DOHH2 (cell line): Measurements from ENCODE around the gene SH2D3A.

ENCODE experiments used
- H3F3A ChIP-seq: fragments of 200-600 bp; sonication (generic), shearing (Covaris generic); 2 replicates; pipeline ENCODE4 v1.6.0; 2016; ENCODE audit warnings: antibody characterized with exemption, mild to moderate bottlenecking; ENCODE audit not compliant: control insufficient read depth, insufficient read depth
- H3K27ac ChIP-seq: fragments of 200-600 bp; sonication (generic); 2 replicates; pipeline ENCODE4 v1.5.1; 2014; ENCODE audit warnings: low read depth, mild to moderate bottlenecking, low read length, moderate library complexity
- H3K27me3 ChIP-seq: fragments of 200-600 bp; sonication (generic); 2 replicates; pipeline ENCODE4 v1.6.1; 2014; ENCODE audit warnings: mild to moderate bottlenecking, low read length, mixed read lengths; ENCODE audit not compliant: control insufficient read depth
- H3K36me3 ChIP-seq: fragments of 200-600 bp; sonication (generic); 2 replicates; pipeline ENCODE4 v1.6.1; 2014; ENCODE audit warnings: mild to moderate bottlenecking, low read length, moderate library complexity, mixed read lengths; ENCODE audit not compliant: control insufficient read depth
- H3K4me1 ChIP-seq: fragments of 200-600 bp; sonication (generic); 2 replicates; pipeline ENCODE4 v1.6.1; 2014; ENCODE audit warnings: mild to moderate bottlenecking, low read length, mixed read lengths; ENCODE audit not compliant: control insufficient read depth
- H3K4me2 ChIP-seq: fragments of 200-600 bp; sonication (generic); 2 replicates; pipeline ENCODE4 v1.6.0; 2014; ENCODE audit warnings: mild to moderate bottlenecking, low read length, moderate library complexity
- H3K4me3 ChIP-seq: fragments of 200-600 bp; sonication (generic); 2 replicates; pipeline ENCODE4 v1.5.1; 2014; ENCODE audit warnings: mild to moderate bottlenecking, low read length, mixed read lengths
- H3K79me2 ChIP-seq: fragments of 200-600 bp; sonication (generic); 2 replicates; pipeline ENCODE4 v1.6.1; 2014; ENCODE audit warnings: mild to moderate bottlenecking, low read length, mixed read lengths; ENCODE audit not compliant: control insufficient read depth
- H3K9me2 ChIP-seq: fragments of 200-600 bp; sonication (generic); replicated peaks from 2 replicates; pipeline ENCODE4 v1.6.1; 2014; ENCODE audit warnings: mild to moderate bottlenecking, low read length, mixed read lengths; ENCODE audit not compliant: control insufficient read depth
- H3K9me3 ChIP-seq: fragments of 200-600 bp; sonication (generic); 2 replicates; pipeline ENCODE4 v1.6.1; 2014; ENCODE audit warnings: antibody characterized with exemption, low read length, mixed read lengths; ENCODE audit not compliant: control insufficient read depth, insufficient read depth
- H4K20me1 ChIP-seq: fragments of 200-600 bp; sonication (generic); 2 replicates; pipeline ENCODE4 v1.6.0; 2014; ENCODE audit warnings: low read depth, mild to moderate bottlenecking, antibody characterized with exemption, low read length, moderate library complexity; ENCODE audit not compliant: control insufficient read depth, insufficient read depth
- EZH2phosphoT487 ChIP-seq: fragments of 200-600 bp; sonication (generic); IDR thresholded peaks from 2 replicates; pipeline ENCODE4 v1.6.1; 2017; ENCODE audit warnings: borderline replicate concordance, mild to moderate bottlenecking, antibody characterized with exemption, low read length, moderate library complexity, mixed read lengths
- TF ChIP-seq, protein P1 (sequence below): fragments of 200-600 bp; sonication (generic); IDR thresholded peaks from one replicate; pipeline ENCODE4 v1.5.1; 2014; ENCODE audit warnings: antibody characterized with exemption, mild to moderate bottlenecking, low read depth, low read length; ENCODE audit not compliant: poor library complexity, severe bottlenecking

The SH2D3A gene

DNA sequence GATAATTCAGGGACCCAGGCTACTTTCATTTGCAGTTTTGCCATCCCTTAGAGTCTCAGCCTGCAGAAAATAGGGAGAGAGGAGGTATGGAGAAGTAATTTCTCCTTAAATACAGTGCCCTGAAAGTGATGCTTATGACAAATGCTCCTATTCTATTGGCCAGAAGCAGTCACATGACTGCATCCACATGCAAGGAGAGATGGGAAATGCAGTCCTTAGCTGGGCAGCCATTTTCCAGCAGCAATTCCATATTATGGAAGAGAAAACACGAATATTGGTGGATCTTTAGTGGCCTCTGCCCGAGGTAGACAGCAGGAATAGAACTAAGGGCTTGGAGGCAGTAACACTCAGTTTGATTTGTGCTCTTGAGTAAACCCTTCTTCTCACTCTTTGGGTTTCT lies 44.7 kb upstream of the SH2D3A start:
- Histone ChIP-seq H3K79me2 (peaks cover 68% of the 10 kb centered on the region), H3K4me2 (no peak overlapping the region), H3K9me3 (no peaks in the 10 kb centered on the region), H3K4me3 (no peak overlapping the region), H3K27ac (no peak overlapping the region), H3K27me3 (no peaks in the 10 kb centered on the region), H3K4me1 (peaks cover 10% of the 10 kb centered on the region), H3K36me3 (peaks cover 7% of the 10 kb centered on the region), H4K20me1 (no peaks in the 10 kb centered on the region), H3K9me2 (no peaks in the 10 kb centered on the region), H3F3A (peaks cover 3% of the 10 kb centered on the region; the same call in 1 of the 2 replicates)
- no peak for TF ChIP-seq EZH2phosphoT487
- TF ChIP-seq, protein P1, sequence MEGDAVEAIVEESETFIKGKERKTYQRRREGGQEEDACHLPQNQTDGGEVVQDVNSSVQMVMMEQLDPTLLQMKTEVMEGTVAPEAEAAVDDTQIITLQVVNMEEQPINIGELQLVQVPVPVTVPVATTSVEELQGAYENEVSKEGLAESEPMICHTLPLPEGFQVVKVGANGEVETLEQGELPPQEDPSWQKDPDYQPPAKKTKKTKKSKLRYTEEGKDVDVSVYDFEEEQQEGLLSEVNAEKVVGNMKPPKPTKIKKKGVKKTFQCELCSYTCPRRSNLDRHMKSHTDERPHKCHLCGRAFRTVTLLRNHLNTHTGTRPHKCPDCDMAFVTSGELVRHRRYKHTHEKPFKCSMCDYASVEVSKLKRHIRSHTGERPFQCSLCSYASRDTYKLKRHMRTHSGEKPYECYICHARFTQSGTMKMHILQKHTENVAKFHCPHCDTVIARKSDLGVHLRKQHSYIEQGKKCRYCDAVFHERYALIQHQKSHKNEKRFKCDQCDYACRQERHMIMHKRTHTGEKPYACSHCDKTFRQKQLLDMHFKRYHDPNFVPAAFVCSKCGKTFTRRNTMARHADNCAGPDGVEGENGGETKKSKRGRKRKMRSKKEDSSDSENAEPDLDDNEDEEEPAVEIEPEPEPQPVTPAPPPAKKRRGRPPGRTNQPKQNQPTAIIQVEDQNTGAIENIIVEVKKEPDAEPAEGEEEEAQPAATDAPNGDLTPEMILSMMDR: no peak

DNA sequence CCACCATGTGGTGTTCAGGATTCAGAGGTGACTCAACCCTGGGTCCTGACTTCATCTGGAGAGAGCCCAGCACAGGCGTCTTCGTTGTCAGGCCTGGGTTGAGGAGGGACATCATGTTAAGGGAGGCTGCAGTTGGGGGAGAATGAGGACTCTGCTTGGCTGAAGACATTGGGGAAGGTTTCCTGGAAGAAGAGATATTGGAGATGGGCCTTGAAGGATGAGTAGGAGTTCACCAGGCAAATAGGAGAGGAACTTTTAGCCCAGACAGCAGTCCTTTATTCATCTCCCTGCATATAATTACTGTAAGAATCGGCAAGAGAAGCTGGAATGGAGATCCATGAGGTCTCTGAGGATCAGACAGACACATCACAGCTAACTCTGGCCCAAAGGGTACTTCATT lies 44.1 kb upstream of the SH2D3A start:
- Histone ChIP-seq H3K9me2 (no peaks in the 10 kb centered on the region), H3K79me2 (peaks cover 70% of the 10 kb centered on the region), H3K4me3 (no peak overlapping the region), H4K20me1 (no peaks in the 10 kb centered on the region), H3K27ac (no peak overlapping the region), H3K4me2 (no peak overlapping the region), H3K9me3 (no peaks in the 10 kb centered on the region), H3K27me3 (no peaks in the 10 kb centered on the region), H3K36me3 (peaks cover 7% of the 10 kb centered on the region), H3K4me1 (peaks cover 10% of the 10 kb centered on the region), H3F3A (peaks cover 3% of the 10 kb centered on the region; the same call in 1 of the 2 replicates)
- TF ChIP-seq EZH2phosphoT487: no peak
- TF ChIP-seq, protein P1: no peak

DNA sequence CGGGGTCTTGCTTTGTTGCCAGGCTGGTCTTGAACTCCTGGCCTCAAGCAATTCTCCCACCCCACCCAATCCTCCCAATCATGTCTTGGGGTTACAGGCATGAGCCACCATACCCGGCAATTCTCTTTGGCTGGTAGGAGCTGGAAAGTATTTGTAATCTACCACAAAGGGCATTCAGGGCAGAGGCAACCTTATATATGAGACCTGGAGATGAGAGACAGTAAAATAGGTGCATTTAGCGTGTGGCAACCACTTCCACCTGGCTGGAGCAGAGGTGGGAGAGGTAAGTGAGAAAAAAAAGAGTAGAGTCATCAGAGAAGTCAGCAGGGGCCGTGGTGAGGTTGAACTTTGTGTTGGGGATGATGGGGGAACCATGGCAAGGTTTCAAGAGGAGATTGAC lies 42.0 kb upstream of the SH2D3A start:
- Histone ChIP-seq H3K36me3 (peaks cover 5% of the 10 kb centered on the region), H3K79me2 (peaks cover 69% of the 10 kb centered on the region), H3K4me2 (no peak overlapping the region), H3K4me1 (peaks cover 15% of the 10 kb centered on the region), H3K9me2 (no peaks in the 10 kb centered on the region), H3K4me3 (no peak overlapping the region), H3K9me3 (no peaks in the 10 kb centered on the region), H3F3A (peaks cover 2% of the 10 kb centered on the region; the same call in 1 of the 2 replicates), H3K27ac (no peak overlapping the region), H4K20me1 (no peaks in the 10 kb centered on the region), H3K27me3 (no peaks in the 10 kb centered on the region)
- TF ChIP-seq, protein P1: no peak
- TF ChIP-seq EZH2phosphoT487: no peak
